KMS-11 (cell line): Measurements from ENCODE around the gene INPP5A.
"Not testable (repeated sequence)": the region's sequence is repeated elsewhere in the genome, so short reads cannot be mapped to it uniquely, and the experiment has no call there.

Experiments used
- H2AFZ ChIP-seq: fragments of 200-600 bp; sonication (generic); 2 replicates; pipeline ENCODE4 v1.6.1; 2016; ENCODE audit warnings: antibody characterized with exemption, mixed run types, low read depth
- H3K27ac ChIP-seq: fragments of 200-600 bp; sonication (generic); 2 replicates; pipeline ENCODE4 v1.6.1; 2016; ENCODE audit warnings: mild to moderate bottlenecking, mixed run types
- H3K27me3 ChIP-seq: fragments of 200-600 bp; sonication (generic); 2 replicates; pipeline ENCODE4 v1.6.1; 2017; ENCODE audit warnings: mild to moderate bottlenecking, low read depth, mixed run types, moderate library complexity; ENCODE audit not compliant: insufficient read depth
- H3K36me3 ChIP-seq: fragments of 200-600 bp; sonication (generic); 2 replicates; pipeline ENCODE4 v1.6.1; 2017; ENCODE audit warnings: mild to moderate bottlenecking, mixed run types; ENCODE audit not compliant: insufficient read depth
- H3K4me1 ChIP-seq: fragments of 200-600 bp; sonication (generic); 2 replicates; pipeline ENCODE4 v1.6.1; 2016; ENCODE audit warnings: mild to moderate bottlenecking, low read depth, mixed run types; ENCODE audit not compliant: poor library complexity, severe bottlenecking
- H3K4me2 ChIP-seq: fragments of 200-600 bp; sonication (generic); 2 replicates; pipeline ENCODE4 v1.7.0; 2016; ENCODE audit warnings: mild to moderate bottlenecking, mixed run types
- H3K4me3 ChIP-seq: fragments of 200-600 bp; sonication (generic); IDR thresholded peaks from 2 replicates; pipeline ENCODE4 v1.6.1; 2017; ENCODE audit warnings: low read depth, low read length, mixed read lengths; ENCODE audit not compliant: insufficient read depth
- H3K79me2 ChIP-seq: fragments of 200-600 bp; sonication (generic); 2 replicates; pipeline ENCODE4 v1.6.1; 2016; ENCODE audit warnings: low read depth, mixed run types; ENCODE audit not compliant: insufficient read depth
- H3K9ac ChIP-seq: fragments of 200-600 bp; sonication (generic); 2 replicates; pipeline ENCODE4 v1.6.1; 2016; ENCODE audit warnings: mild to moderate bottlenecking, mixed run types
- H4K20me1 ChIP-seq: fragments of 200-600 bp; sonication (generic); 2 replicates; pipeline ENCODE4 v1.6.1; 2016; ENCODE audit warnings: mild to moderate bottlenecking, mixed run types; ENCODE audit not compliant: insufficient read depth
- TF ChIP-seq, protein P1 (sequence below): fragments of 200-600 bp; sonication (generic); conservative IDR thresholded peaks from 2 replicates; pipeline ENCODE4 v1.6.1; 2017; ENCODE audit warnings: low read depth, mild to moderate bottlenecking, antibody characterized with exemption, low read length, moderate library complexity, mixed read lengths

Gene INPP5A

DNA sequence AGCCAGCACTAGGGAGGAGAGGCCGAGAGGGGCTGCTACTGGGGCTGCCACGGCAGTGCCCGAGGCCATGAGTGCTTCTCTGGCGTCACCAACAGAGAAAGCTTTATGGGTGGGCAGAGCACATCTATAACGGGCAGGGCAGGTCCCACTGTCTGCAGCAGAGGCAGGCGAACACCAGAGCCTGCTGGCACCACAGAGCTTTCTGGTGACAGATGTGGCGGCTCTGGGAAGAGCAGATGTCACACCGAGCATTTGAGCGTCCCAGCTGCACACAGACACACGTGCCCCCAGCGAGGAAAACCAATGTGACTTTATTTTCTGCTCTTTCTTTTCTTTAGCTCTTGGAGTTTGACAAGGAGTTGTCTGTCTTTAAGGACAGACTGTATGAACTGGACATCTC is 227.8 kb downstream of the INPP5A start:
- no peaks in the 10 kb centered on the region for H3K4me1 ChIP-seq
- no peak overlapping the region for H2AFZ ChIP-seq
- H3K27ac ChIP-seq = no peak overlapping the region
- H3K79me2 ChIP-seq = no peaks in the 10 kb centered on the region
- no peak overlapping the region for H3K9ac ChIP-seq
- no peaks in the 10 kb centered on the region for H3K27me3 ChIP-seq
- no peaks in the 10 kb centered on the region for H3K36me3 ChIP-seq
- H3K4me2 ChIP-seq = no peak overlapping the region
- TF ChIP-seq, protein P1, sequence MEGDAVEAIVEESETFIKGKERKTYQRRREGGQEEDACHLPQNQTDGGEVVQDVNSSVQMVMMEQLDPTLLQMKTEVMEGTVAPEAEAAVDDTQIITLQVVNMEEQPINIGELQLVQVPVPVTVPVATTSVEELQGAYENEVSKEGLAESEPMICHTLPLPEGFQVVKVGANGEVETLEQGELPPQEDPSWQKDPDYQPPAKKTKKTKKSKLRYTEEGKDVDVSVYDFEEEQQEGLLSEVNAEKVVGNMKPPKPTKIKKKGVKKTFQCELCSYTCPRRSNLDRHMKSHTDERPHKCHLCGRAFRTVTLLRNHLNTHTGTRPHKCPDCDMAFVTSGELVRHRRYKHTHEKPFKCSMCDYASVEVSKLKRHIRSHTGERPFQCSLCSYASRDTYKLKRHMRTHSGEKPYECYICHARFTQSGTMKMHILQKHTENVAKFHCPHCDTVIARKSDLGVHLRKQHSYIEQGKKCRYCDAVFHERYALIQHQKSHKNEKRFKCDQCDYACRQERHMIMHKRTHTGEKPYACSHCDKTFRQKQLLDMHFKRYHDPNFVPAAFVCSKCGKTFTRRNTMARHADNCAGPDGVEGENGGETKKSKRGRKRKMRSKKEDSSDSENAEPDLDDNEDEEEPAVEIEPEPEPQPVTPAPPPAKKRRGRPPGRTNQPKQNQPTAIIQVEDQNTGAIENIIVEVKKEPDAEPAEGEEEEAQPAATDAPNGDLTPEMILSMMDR = no peak
- H4K20me1 ChIP-seq = no peaks in the 10 kb centered on the region
- no peak overlapping the region for H3K4me3 ChIP-seq

DNA sequence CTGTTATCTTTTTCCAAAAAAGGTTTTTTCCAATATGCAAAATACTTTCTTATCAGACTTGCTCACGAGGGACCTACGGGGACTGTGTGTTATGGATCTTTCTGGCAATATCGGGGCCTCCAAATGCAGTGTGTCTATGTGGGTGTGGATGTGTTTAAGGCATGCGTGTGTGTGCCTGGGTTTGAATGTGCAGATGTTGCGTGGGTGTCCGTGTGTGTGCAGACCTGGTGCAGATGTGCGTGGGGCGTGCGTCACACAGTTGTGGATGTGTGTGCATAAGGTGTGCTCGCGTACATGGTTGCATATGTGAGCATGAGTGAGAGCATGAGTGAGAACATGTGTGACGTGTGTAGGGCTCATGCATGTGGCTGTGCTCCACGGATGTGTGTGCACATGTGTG is 228.7 kb downstream of the INPP5A start:
- H3K4me2 ChIP-seq = no peak overlapping the region
- H3K27ac ChIP-seq = no peak overlapping the region
- no peak overlapping the region for H3K9ac ChIP-seq
- H3K4me1 ChIP-seq = no peaks in the 10 kb centered on the region
- H4K20me1 ChIP-seq = no peaks in the 10 kb centered on the region
- TF ChIP-seq, protein P1 = no peak
- no peaks in the 10 kb centered on the region for H3K36me3 ChIP-seq
- H2AFZ ChIP-seq = no peak overlapping the region
- no peaks in the 10 kb centered on the region for H3K27me3 ChIP-seq
- H3K79me2 ChIP-seq = no peaks in the 10 kb centered on the region
- H3K4me3 ChIP-seq = no peak overlapping the region

DNA sequence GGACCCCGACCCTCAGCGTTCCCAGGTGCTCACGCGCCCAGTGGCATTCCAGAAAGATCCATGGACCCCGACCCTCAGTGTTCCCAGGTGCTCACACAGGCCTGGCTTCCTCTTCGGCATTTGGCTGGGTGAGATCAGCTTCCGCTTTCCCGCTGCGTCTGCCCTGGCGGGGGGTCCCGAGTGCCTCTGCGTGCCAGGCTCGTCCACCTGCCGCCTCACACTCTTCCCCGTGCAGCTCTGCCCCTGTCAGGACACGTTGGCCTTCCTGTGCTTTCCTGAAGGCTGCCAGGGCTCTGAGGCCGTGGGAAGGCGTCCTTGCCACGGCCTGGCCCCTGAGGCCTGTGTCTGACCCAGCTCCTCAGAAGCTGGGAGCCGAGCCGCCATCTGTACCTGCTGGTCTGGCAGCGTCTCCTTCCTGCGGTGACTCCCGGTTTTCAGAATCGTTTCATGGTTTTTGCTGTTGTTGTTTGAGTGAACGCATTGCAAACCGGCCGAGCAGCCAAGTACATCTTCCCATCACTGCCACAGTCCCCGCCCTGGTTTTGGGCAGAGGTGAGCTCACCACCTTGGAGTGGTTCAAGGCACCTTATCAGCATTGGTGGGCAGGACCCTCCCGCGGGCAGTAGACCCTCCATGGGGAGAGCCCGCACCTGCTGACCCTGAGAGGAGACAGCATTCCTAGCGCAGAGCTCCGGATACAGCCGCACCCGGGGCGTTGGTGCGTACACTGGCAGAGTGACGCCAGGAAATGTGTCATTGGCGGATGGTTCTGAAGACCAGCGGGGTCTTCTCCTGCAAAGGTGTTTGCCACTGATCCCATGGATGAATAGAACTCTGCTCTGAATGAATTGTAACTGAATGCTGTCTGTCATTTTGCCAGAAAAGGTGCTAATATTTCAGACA is 231.0 kb downstream of the INPP5A start:
- no peak overlapping the region for H3K4me2 ChIP-seq
- H3K4me1 ChIP-seq = no peaks in the 10 kb centered on the region
- no peaks in the 10 kb centered on the region for H3K36me3 ChIP-seq
- H3K27me3 ChIP-seq = no peaks in the 10 kb centered on the region
- H3K4me3 ChIP-seq = no peak overlapping the region
- no peak overlapping the region for H3K9ac ChIP-seq
- no peaks in the 10 kb centered on the region for H4K20me1 ChIP-seq
- H3K27ac ChIP-seq = no peak overlapping the region
- TF ChIP-seq, protein P1 = no peak
- no peaks in the 10 kb centered on the region for H3K79me2 ChIP-seq
- H2AFZ ChIP-seq = no peak overlapping the region

DNA sequence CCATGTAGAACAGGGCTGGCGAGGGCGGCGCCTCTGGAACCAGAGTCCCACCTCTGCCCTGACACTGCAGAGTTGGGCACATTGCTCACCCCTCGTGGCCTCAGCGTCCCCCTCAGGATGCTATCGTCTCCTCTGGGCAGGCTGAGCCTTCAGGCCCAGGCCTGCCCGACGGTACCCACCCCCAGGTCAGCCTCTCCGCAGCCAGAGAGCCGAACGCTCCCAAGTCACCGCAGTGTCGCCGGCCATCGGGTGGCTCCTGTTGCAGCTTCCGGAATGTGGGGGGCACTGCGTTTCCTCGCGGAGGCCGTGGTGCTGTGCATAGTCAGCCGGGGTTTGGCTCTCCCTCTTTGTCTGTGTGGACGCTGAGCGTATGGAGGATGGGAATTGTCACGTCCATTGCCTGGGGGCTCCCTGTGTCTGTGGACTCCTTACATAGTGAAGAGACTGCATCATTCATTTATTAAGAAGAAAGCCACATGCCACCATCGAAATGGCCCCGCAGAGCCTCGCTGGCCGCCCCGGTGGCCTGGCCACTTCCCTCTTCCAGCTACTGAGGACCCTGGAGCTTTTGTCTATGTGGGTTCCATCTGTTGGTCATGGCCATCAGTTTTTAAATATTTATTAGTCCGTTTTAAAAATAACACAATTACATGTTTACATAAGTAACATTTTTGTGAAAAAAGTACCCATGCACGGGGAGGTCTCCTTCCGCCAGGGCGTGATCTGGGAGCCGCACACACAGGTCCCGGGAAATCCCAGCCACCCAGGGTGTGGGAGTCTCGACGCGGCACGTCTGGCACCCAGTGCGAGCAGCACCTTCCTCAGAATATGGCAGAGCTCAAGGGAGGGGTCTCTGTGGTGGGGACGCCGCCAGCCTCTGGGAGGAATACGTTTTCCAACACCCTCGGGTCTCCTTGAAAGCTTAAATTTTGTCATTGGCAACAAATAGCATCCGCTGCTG is 232.8 kb downstream of the INPP5A start:
- TF ChIP-seq, protein P1 = no peak
- Histone ChIP-seq H3K4me1 (no peaks in the 10 kb centered on the region), H3K27me3 (no peaks in the 10 kb centered on the region), H3K9ac (no peak overlapping the region), H3K4me2 (no peak overlapping the region), H3K27ac (no peak overlapping the region), H3K79me2 (no peaks in the 10 kb centered on the region), H3K36me3 (no peaks in the 10 kb centered on the region), H3K4me3 (no peak overlapping the region), H2AFZ (no peak overlapping the region), H4K20me1 (no peaks in the 10 kb centered on the region)

DNA sequence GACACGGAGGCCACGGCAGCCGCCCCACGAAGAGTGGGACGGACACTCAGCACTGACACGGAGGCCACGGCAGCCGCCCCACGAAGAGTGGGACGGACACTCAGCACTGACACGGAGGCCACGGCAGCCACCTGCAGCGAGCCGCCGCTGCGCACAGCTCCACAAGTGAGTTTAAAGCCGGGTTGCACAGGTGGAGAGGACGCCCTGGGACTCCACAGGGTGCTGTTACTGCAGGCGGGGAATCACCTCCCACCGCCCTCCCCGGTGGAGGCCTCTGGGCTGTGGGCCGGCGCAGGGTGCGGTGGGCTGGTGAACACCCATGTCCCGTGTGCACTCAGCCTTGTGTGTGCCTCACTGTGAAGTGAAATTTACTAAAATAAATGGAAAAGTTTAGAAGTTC is 235.2 kb downstream of the INPP5A start:
- not testable (repeated sequence) for H3K36me3 ChIP-seq

More for the DNA sequence above, 235.2 kb downstream of the INPP5A start:
- not testable (repeated sequence) for H3K9ac ChIP-seq, H3K4me3 ChIP-seq, H3K4me2 ChIP-seq, H3K79me2 ChIP-seq, H3K27me3 ChIP-seq, H2AFZ ChIP-seq, H3K4me1 ChIP-seq, H3K27ac ChIP-seq, H4K20me1 ChIP-seq
